Esophagus muscularis mucosa (tissue), 4 donors: ENCODE measurements around the gene N4BP2L2. TPM values are rescaled to one million over a fixed set of nuclear protein-coding genes. Genes with fewer than 3 reads are reported as not detected.

Source experiments
- DNase-seq: peaks from one replicate; pipeline ENCODE4 v3.0.0-alpha.2; 2017; ENCODE audit errors: extremely low spot score
- H3K27ac ChIP-seq, 4 donors: fragments of 200-600 bp; sonication (generic); replicated peaks in 1 of 4; 1 replicate in 3 of 4; 2 replicates in 1 of 4; pipeline ENCODE4 v1.5.1; 2016 to 2019; ENCODE audit warnings: mild to moderate bottlenecking in 1 of 4
- H3K27me3 ChIP-seq, 4 donors: fragments of 200-600 bp; sonication (generic); one replicate each; pipeline versions ENCODE4 v1.5.1 to v1.6.0; 2016 to 2019
- H3K36me3 ChIP-seq, 4 donors: fragments of 200-600 bp; sonication (generic); one replicate each; pipeline ENCODE4 v1.5.1; 2016 to 2019
- H3K4me1 ChIP-seq, 4 donors: fragments of 200-600 bp; sonication (generic); one replicate each; pipeline ENCODE4 v1.5.1; 2016 to 2019
- H3K4me3 ChIP-seq, 4 donors: fragments of 200-600 bp; sonication (generic); 1 replicate in 2 of 4; 2 replicates in 2 of 4; pipeline ENCODE4 v1.5.1; 2016 to 2019; ENCODE audit warnings: mild to moderate bottlenecking in 4 of 4, moderate library complexity in 1 of 4
- H3K9me3 ChIP-seq, 4 donors: fragments of 200-600 bp; sonication (generic); 1 replicate in 3 of 4; 2 replicates in 1 of 4; pipeline ENCODE4 v1.5.1; 2016 to 2019
- CTCF ChIP-seq, 3 experiments: fragments of 200-600 bp in 2 of 3; fragments of 450-650 bp in 1 of 3; sonication (generic) in 2 of 3; IDR thresholded peaks; one replicate each; pipeline ENCODE4 v1.5.1; 2017 to 2019; ENCODE audit warnings: antibody characterized with exemption in 3 of 3, mild to moderate bottlenecking in 2 of 3, moderate library complexity in 1 of 3
- EP300 ChIP-seq: sonication (generic); formaldehyde crosslinking; IDR thresholded peaks from one replicate; pipeline ENCODE4 v1.6.1; 2017; ENCODE audit warnings: antibody characterized with exemption
- POLR2A ChIP-seq: fragments of 450-650 bp; IDR thresholded peaks from one replicate; pipeline ENCODE4 v1.6.1; 2017; ENCODE audit warnings: antibody characterized with exemption, moderate library complexity, mild to moderate bottlenecking, low read depth
- POLR2AphosphoS5 ChIP-seq, 2 donors: sonication (generic); formaldehyde crosslinking; IDR thresholded peaks; one replicate each; pipeline ENCODE4 v1.6.1; 2017; ENCODE audit warnings: antibody characterized with exemption in 2 of 2
- WGBS: methylation state at CpG from one replicate; pipeline ENCODE4 v1.1.5; 2018; 5-methylcytosine and 5-hydroxymethylcytosine counted together
- intact Hi-C: fragments of 100-400 bp; cut with DNase I; formaldehyde crosslinking; loops from one replicate; pipeline ENCODE4 v1.15.1; 2023
- total RNA-seq, 4 donors: library from RNA; depleted of rRNA; stranded (reverse); fragments of >200 nt; gene quantifications; one replicate each; pipeline versions ENCODE4 v1.1.0 to v1.2.1, GENCODE V29; 2016

The N4BP2L2 gene
- total RNA-seq, 4 donors from 2014 or later: 81.2 to 198 (median 106) TPM

DNA sequence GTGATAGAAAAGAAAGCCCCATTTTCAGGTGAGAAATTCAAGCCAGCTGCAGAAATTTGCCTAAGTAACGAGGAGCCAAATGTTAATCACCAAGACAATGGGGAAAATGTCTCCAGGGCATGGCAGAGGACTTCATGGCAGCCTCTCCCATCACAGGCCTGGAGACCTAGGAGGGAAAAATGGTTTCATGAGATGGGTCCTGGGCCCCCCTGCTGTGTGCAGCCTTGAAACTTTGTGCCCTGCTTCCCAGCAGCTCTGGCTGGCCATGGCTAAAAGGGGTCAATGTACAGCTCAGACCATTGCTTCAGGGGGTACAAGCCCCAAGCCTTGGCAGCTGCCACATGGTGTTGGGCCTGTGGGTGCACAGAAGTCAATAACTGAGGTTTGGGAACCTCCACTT is 120.6 kb downstream of the N4BP2L2 start:
- no peak for TF ChIP-seq EP300
- TF ChIP-seq CTCF (IDR thresholded peaks at IDR 0.05): no peak
- no peak for TF ChIP-seq POLR2A
- no peak for TF ChIP-seq POLR2AphosphoS5 (IDR thresholded peaks at IDR 0.05)
- peaks cover 0 to 6% (median 3%) of the 10 kb centered on the region in 4 donors for H3K36me3 ChIP-seq
- no peaks in the 10 kb centered on the region for H3K27me3 ChIP-seq
- peaks cover 0 to 2% (median 0%) of the 10 kb centered on the region in 4 donors for H3K4me1 ChIP-seq
- no peak for DNase-seq
- intact Hi-C loops: no loop called here
- no peak overlapping the region for H3K27ac ChIP-seq
- H3K9me3 ChIP-seq: no peaks in the 10 kb centered on the region
- H3K4me3 ChIP-seq: no peak overlapping the region
- 95% methylated on average over 1 of the region's 1 CpG for WGBS

DNA sequence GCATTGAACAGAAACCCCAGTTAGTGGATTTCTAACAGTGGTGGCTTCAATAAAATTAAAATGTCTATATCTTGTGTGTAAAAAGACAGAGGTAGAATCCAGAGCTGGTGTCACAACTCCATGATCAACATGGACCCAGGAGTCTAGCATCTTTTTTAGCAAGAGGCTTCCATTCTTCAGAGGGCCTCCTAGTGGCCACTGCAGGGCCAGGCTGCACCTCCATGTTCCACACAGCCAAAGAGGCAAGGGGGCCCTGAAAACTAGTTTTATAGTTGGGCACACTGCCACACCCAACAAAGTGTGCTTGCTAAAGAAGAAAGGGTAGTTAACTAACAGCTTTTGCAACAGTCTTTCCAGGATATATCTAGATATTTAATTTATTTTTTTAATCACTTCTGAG is 123.6 kb downstream of the N4BP2L2 start:
- Histone ChIP-seq H3K4me1 (peaks cover 0 to 5% (median 2%) of the 10 kb centered on the region in 4 donors), H3K4me3 (no peak overlapping the region), H3K36me3 (peaks cover 0 to 4% (median 2%) of the 10 kb centered on the region in 4 donors), H3K27me3 (no peaks in the 10 kb centered on the region), H3K27ac (no peak overlapping the region), H3K9me3 (no peaks in the 10 kb centered on the region)
- TF ChIP-seq CTCF (IDR thresholded peaks at IDR 0.05) (peak in 2 of 3 experiments; percentile 8 to 32), POLR2A (no peak)
- intact Hi-C loops: no loop called here
- no peak for DNase-seq

GRCh38 chr13:32414580-32414979 is 124.0 kb downstream of the N4BP2L2 start:
- Histone ChIP-seq H3K27me3 (no peaks in the 10 kb centered on the region), H3K9me3 (no peaks in the 10 kb centered on the region), H3K36me3 (no peaks in the 10 kb centered on the region), H3K27ac (no peak overlapping the region), H3K4me1 (peaks cover 0 to 10% (median 4%) of the 10 kb centered on the region in 4 donors), H3K4me3 (no peak overlapping the region)
- 86% methylated on average over 2 of the region's 2 CpGs for WGBS
- intact Hi-C loops: no loop called here
- DNase-seq: no peak
- TF ChIP-seq EP300 (no peak), POLR2AphosphoS5 (IDR thresholded peaks at IDR 0.05) (no peak), CTCF (IDR thresholded peaks at IDR 0.05) (no peak), POLR2A (no peak)

- WGBS: 96% methylated on average over 3 of the region's 3 CpGs
- H3K36me3 ChIP-seq: no peaks in the 10 kb centered on the region
- intact Hi-C loops: no loop called here
- TF ChIP-seq POLR2A (no peak), CTCF (IDR thresholded peaks at IDR 0.05) (no peak), POLR2AphosphoS5 (IDR thresholded peaks at IDR 0.05) (no peak), EP300 (no peak)
- H3K9me3 ChIP-seq: no peaks in the 10 kb centered on the region
- DNase-seq: no peak
- no peak overlapping the region for H3K4me3 ChIP-seq
- no peaks in the 10 kb centered on the region for H3K27me3 ChIP-seq
- no peak overlapping the region for H3K27ac ChIP-seq
- H3K4me1 ChIP-seq: peaks cover 0 to 13% (median 7%) of the 10 kb centered on the region in 4 donors
Measured at GRCh38 chr13:32413284-32413683, 125.3 kb downstream of the N4BP2L2 start.
